SKM-1 (cell line): ENCODE data around the gene ERP27.

Experiments
- DNase-seq: peaks from one replicate; lab custom pipeline; 2025; ENCODE audit not compliant: unreplicated experiment; lab: John Stamatoyannopoulos, UW

Gene ERP27

DNA sequence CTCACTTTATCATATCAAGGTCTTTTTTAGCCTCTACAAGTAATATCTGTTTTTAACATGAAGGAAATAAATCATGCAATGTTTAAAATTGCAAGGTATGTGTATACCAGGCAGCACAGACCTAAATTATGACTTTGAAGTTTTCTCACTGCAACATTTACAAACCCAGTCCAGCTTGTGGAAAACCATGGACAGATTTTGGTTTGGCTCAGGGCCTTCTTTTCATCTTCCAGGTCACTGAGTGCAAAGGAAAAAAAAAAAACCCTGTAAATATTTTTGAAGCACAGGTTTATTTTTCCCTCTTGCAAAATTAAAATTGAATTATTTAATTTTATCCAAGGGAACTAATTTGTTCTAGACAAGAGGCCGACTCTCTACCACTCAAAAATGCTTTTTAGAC, 66.5 kb downstream of the ERP27 start:
- no peak for DNase-seq

DNA sequence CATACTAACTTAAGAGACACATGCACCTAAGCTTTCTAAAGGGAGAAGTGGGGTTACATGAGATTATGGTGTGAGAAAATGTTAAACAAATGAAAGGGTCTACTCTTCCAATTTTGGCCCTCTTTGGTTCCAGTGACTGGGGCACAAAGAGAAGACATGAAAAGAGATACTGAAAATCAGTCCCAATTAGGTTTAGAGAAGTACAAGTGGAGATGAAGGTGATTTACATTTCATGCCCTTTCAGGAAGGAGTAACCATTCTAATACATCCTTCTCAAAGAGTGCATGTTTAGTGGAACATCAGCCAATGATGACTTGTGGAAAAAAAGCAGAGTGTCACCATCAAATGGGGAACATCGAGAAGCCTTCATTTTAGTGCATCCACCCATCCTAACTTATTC, 67.1 kb downstream of the ERP27 start:
- DNase-seq, result no peak

DNA sequence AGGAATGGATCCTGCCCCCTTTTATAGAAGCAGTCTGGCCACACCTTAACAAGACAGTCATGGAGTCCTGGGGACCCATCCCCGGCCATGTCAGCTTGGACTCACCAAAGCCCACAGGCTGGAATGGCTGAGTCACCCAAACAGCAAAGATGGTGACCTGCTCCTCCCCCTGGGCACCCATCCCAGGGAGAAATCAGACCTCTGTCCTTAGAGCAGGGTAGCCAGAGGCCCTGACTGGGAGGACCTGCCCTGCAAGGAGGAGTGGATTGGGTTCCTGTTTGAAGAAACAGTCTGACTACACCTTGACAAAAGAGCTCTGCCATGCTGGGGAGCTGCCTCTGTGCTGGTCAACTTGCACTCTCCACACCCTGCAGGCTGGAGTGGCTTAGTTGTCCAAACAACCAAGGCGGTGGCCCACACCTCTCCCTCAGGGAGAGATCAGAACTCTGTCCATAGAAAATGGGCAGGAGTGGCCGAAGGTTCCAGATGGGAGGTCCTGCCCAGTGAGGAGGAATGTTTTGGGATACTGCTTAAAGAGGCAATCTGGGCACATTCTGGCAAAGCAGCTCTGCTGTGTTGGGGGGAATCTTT, 69.3 kb downstream of the ERP27 start:
- no peak for DNase-seq
